ENCODE measurements around the gene CNTNAP2.
"Not testable (repeated sequence)": the region's sequence is repeated elsewhere in the genome, so short reads cannot be mapped to it uniquely, and the experiment has no call there.

Gene CNTNAP2

GRCh38 chr7:148299350-148300276 lies 2183.0 kb downstream of the CNTNAP2 start:
- no peak for DNase-seq

DNA sequence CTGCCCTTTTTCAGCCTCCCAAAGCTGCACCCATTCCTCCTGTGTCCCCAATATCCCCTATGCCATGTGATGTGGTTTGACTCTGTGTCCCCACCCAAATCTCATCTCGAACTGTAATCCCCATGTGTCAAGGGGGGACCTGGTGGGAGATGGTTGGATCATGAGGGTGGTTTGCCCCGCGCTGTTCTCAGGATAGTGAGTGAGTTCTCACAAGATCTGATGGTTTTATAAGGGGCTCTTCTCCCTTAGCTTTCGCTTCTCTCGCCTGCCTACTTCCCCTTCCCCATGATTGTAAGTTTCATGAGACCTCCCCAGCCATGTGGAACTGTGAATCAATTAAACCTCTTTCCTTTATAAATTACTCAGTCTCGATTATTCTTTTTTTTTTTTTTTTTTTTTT lies 2185.8 kb downstream of the CNTNAP2 start:
- DNase-seq: not testable (repeated sequence)

- DNase-seq: peak; percentile 29
These were observed 2186.9 kb downstream of the CNTNAP2 start for GRCh38 chr7:148303295-148304082.

- no peak for DNase-seq
These were observed 2187.4 kb downstream of the CNTNAP2 start for GRCh38 chr7:148304083-148304335.

GRCh38 chr7:148304456-148304855 lies 2187.9 kb downstream of the CNTNAP2 start:
- DNase-seq: no peak

- no peak for DNase-seq
These were observed 2190.2 kb downstream of the CNTNAP2 start for GRCh38 chr7:148306759-148307158.

DNA sequence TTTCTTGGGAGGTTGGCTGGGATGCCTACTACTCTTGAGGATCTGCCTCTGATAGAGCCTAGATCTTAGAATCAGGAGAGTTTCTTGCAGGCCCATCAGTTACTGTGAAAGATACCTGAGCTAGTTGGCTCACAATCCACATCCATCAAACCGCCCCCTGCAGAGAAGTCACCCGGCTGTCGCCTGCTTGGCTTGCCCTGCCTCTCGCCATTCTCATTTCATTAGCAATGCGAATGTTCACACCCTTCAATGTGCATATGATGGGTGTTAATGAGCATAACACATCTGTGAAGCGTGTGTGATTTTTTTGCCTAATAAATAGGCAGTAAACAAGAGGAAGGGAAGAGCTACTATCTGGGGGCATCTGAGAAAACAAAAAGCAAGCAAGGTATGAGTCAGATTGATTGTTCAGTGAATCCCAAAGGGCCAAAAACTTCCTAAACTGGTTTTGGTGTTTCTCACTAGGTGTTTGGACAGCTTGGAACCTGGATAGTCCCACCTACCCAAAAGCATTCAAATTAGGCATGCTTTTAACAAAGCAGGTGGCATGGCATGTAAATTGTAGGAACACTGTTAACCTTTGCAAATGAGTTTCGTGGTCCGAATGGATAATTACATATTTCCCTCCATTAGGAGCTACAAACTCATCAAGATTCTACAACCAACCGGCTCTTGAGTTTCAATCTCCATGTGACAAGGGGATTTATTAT lies 2201.7 kb downstream of the CNTNAP2 start:
- DNase-seq: no peak

DNA sequence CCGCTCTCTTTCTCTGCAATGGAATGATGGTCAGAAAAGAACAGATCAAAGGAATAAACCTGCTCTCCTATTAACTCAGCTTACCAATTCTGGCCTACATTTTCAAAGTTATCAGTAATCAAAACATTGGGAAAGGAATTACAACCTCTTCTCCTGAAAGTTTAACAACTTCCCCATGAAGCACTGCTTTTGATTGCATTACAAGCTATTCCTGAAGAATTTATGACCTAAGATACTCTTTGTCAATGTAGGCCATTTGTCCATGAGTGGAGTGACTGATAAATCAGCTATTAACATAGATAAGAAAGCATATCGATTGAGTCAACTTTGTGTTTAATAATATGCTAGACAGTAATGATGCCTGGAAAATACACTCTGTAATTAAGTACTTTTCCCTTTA lies 2202.2 kb downstream of the CNTNAP2 start:
- DNase-seq: no peak

- DNase-seq: no peak
These were observed 2202.8 kb downstream of the CNTNAP2 start for GRCh38 chr7:148319316-148319808.

DNA sequence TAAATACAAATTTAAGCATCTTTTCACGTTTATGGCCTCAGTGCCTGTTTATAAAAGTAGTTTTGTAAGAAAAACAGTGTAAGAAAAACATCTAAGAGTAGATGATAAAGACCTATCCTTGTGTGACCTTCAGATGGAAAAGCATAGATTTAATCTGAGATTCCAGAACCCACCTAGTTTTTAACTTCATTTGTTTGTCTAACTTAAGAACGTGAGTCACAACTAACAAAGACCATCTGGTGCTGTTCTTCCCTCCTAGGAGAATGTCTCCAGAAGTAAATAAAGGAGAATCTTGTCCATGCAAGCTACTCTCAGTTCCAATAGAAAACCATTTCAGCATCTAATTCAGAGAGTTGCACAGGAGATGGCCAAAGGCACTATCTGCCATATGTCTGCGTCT lies 2208.6 kb downstream of the CNTNAP2 start:
- no peak for DNase-seq

DNA sequence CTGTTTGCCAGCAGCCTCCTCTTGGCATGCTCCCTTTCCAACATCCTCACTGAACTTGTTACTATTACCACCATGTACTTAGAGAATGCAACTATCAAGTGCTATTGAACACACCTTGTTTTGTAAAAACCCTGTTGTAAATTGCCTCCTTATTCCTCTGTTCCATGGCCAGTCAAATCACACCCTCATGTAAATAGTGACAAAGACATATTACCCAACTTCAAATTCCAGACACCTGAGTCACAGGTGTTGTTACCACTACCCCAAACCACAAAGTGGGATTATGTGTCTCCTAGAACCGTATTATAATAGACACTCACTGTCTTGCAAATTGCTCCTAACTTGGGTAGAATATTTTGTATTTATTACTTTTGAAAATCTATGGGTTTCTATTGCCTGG lies 2210.8 kb downstream of the CNTNAP2 start:
- no peak for DNase-seq

- no peak for DNase-seq
These were observed 2212.3 kb downstream of the CNTNAP2 start for GRCh38 chr7:148328906-148329305.

DNA sequence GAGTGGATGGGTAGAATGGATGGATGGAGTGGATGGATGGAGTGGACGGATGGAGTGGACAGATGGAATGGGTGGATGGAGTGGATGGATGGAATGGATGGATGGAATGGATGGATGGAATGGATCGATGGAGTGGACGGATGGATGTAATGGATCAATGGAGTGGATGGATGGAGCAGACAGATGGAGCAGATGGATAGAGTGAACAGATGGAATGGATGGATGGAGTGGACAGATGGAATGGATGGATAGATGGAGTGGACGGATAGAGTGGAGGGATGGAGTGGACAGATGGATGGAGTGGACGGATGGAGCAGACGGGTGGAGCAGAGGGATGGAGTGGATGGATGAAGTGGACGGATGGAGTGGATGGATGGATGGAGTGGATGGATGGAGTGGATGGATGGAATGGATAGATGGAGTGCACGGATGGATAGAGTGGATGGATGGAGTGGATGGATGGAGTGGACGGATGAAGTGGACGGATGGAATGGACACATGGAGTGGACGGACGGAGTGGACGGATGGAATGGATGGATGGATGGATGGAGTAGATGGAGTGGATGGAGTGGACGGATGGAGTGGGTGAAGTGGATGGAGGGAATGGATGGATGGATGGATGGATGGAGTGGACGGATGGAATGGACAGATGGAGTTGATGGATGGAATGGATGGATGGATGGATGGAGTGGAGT lies 2213.7 kb downstream of the CNTNAP2 start:
- no peak for DNase-seq

DNA sequence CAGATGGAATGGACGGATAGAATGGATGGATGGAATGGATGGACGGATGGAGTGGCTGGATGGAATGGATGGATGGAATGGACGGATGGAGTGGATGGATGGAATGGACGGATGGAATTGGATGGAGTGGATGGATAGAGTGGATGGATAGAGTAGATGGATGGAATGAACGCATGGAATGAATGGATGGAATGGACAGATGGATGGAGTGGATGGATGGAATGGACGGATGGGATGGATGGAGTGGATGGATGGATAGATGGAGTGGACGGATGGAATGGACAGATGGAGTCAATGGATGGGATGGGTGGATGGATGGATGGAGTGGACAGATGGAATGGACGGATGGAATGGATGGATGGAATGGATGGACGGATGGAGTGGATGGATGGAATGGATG lies 2214.2 kb downstream of the CNTNAP2 start:
- DNase-seq: no peak

DNA sequence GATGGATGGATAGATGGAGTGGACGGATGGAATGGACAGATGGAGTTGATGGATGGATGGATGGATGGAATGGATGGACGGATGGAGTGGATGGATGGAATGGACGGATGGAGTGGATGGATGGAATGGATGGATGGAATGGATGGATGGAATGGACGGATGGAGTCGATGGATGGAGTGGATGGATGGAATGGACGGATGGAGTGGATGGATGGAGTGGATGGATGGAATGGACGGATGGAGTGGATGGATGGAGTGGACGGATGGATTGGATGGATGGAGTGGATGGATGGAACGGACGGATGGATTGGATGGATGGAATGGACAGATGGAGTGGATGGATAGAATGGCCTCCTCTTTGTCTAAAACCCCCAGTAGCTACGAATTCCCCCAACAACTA lies 2214.9 kb downstream of the CNTNAP2 start:
- DNase-seq: not testable (repeated sequence)

GRCh38 chr7:148332191-148333186 lies 2215.9 kb downstream of the CNTNAP2 start:
- DNase-seq: no peak

DNA sequence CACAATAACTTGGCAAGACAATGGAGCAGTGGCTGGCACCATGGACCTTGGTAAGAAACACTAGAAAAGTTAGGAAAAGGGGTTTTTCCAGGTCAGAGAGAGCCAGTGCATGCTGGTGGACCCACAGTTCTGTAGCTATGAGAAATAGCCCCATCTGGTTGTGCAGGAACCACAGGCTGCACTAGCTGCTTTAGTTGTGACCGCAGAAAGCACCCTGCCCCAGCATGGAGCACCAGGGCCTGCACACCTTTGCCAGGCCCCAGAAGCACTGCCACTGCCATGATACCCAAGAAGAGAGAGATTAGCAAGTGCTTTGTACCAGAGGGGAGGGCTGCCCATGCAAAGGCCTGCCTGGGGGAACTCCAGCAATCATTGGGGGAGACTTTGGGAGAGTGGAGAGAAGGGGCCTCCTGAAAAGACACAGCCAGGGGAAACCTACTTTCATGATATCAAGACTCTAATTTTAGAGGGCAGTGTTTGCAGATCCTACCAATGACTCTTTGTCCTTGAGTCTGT lies 2217.9 kb downstream of the CNTNAP2 start:
- DNase-seq: no peak

DNA sequence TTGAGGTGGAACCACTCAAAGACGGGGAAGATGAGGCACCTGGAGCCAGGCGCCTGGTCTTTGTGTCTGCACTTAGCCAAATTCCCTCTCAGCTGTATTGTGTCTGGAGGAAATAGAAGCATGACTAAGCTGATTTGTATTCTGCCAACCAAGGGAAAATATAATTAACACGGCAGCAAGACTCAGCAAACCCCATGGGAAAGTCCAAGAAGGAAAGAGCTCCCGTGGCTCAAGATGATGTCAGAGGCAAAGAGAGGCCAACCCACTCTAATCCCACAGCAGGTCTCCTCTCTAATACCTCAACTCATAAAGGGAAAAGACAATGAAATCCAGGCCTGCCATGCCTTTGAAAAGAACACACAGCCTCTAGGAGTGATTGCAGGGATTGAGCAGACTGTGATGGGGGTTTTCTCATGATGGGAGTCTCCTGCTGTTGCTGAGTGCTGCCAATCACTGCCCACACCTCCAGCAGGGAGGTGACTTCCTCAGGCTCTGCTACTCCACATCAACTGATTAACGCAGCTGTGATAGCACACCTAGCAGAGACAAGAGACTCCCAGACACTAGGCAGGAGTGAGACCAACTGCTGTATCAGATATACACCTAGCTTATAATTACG lies 2218.5 kb downstream of the CNTNAP2 start:
- peak; percentile 56 for DNase-seq

- DNase-seq: no peak
These were observed 2219.2 kb downstream of the CNTNAP2 start for GRCh38 chr7:148335790-148336189.

GRCh38 chr7:148336411-148336810 lies 2219.8 kb downstream of the CNTNAP2 start:
- DNase-seq: no peak
